ENCODE data around the gene HOXD9.

Gene HOXD9

DNA sequence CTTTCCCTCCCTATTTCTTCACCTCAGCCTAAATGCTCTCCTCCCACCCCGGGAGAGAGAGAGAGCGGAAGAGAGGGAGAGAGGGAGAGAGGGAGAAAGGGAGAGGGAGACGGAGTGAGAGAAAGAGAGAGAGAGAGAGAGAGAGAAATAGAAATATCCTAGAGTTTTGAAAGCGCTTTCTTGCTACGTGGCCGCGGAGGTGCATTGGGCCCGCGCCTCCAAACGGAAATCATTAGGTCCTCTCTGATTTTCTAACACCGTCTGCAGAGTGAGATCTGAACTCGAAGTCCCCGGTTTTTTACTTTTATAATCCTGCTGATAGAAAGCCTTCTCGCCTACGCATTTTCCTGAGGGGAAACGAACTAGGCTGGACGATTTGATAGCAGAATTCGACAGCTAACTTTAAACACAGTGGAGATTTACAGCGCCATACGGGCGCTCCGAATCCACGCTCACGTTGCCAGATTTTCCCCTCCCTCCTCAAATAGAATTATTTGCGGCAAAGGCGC is 37.9 kb upstream of the HOXD9 start:
- Histone ChIP-seq H3K9me2 (replicated peaks; ENCODE audit: low read depth, low read length) (no peaks in the 10 kb centered on the region), H3K36me3 (ENCODE audit: insufficient read depth, low read length) (no peaks in the 10 kb centered on the region), H3K4me3 (ENCODE audit: low read length, poor library complexity, severe bottlenecking) (no peak overlapping the region), H2AFZ (ENCODE audit: low read length) (no peak overlapping the region), H3K9ac (ENCODE audit: low read depth, low read length, poor library complexity, severe bottlenecking) (no peak overlapping the region), H3K4me1 (ENCODE audit: insufficient read depth, low read length, poor library complexity, severe bottlenecking) (no peaks in the 10 kb centered on the region), H3K4me2 (ENCODE audit: low read depth, low read length, poor library complexity, severe bottlenecking) (no peak overlapping the region), H4K20me1 (ENCODE audit: insufficient read depth, low read length, poor library complexity, severe bottlenecking) (no peaks in the 10 kb centered on the region), H3F3A (ENCODE audit: low read depth) (no peaks in the 10 kb centered on the region), H3K27me3 (ENCODE audit: insufficient read depth, low read length, poor library complexity, severe bottlenecking) (no peaks in the 10 kb centered on the region), H3K79me2 (ENCODE audit: insufficient read depth, low read length) (no peaks in the 10 kb centered on the region), H3K9me3 (ENCODE audit: insufficient read depth, low read depth, low read length) (no peaks in the 10 kb centered on the region)
- TF ChIP-seq EZH2phosphoT487 (IDR thresholded peaks at IDR 0.05; ENCODE audit: borderline replicate concordance) (no peak), CTCF (conservative IDR thresholded peaks at IDR 0.05; ENCODE audit: low read length) (no peak)

- Histone ChIP-seq H4K20me1 (ENCODE audit: insufficient read depth, low read length, poor library complexity, severe bottlenecking) (no peaks in the 10 kb centered on the region), H3F3A (ENCODE audit: low read depth) (no peaks in the 10 kb centered on the region), H3K36me3 (ENCODE audit: insufficient read depth, low read length) (no peaks in the 10 kb centered on the region), H3K4me2 (ENCODE audit: low read depth, low read length, poor library complexity, severe bottlenecking) (no peak overlapping the region), H3K4me3 (ENCODE audit: low read length, poor library complexity, severe bottlenecking) (no peak overlapping the region), H3K79me2 (ENCODE audit: insufficient read depth, low read length) (no peaks in the 10 kb centered on the region), H3K27me3 (ENCODE audit: insufficient read depth, low read length, poor library complexity, severe bottlenecking) (no peaks in the 10 kb centered on the region), H3K4me1 (ENCODE audit: insufficient read depth, low read length, poor library complexity, severe bottlenecking) (no peaks in the 10 kb centered on the region), H3K9me2 (replicated peaks; ENCODE audit: low read depth, low read length) (no peaks in the 10 kb centered on the region), H2AFZ (ENCODE audit: low read length) (no peak overlapping the region), H3K9me3 (ENCODE audit: insufficient read depth, low read depth, low read length) (no peaks in the 10 kb centered on the region), H3K9ac (ENCODE audit: low read depth, low read length, poor library complexity, severe bottlenecking) (no peak overlapping the region)
- TF ChIP-seq CTCF (conservative IDR thresholded peaks at IDR 0.05; ENCODE audit: low read length), result no peak
- TF ChIP-seq EZH2phosphoT487 (IDR thresholded peaks at IDR 0.05; ENCODE audit: borderline replicate concordance), result no peak
Observed at GRCh38 chr2:176085120-176085788, 37.3 kb upstream of the HOXD9 start.

DNA sequence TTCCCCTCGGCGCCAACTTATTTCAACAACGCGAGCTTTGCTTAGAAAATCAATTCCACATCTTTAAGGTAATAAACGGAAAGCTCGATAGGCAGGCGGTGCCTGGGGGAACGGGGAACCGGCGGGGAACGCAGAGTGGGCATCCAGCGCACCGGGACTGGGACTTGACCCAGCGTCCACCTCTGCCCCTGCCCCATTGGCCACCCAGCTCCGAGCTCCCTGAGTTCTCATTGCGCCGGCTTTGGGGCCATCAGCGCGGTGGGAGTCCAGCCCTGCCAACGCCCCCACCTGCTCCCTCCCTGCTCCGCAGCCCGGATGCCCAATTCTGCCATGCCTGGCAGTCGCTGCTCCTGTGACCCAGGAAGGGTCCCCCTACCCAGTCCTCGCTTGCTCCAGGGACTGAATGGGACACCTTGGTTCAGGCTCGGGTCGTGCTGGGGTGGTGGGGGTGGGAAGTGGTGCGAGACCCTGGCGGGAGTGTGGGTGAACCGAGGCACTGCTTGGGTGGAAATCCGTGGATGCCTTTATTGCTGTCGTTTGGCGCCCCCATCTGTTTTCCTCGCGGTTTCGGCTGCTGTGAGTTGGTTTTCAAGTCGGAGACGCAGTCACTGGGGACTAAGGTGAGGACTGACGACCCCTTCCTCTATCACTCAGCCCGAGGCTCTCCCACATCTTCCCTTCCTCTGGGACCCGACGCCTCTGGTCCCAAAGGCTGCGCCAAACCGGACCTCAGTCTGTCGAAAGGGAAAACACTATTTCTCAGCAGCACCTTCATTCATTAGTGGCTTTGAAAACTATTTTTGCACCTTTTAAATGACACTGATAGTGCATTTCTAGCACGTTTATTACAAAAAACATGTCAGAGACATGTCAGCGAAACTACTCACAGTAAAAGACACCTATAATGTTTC is 36.4 kb upstream of the HOXD9 start:
- Histone ChIP-seq H2AFZ (ENCODE audit: low read length) (0 out of 2 replicates have a peak overlapping the region, but pooled peaks have one; percentile 58), H4K20me1 (ENCODE audit: insufficient read depth, low read length, poor library complexity, severe bottlenecking) (no peaks in the 10 kb centered on the region), H3K4me3 (ENCODE audit: low read length, poor library complexity, severe bottlenecking) (no peak overlapping the region), H3K9me2 (replicated peaks; ENCODE audit: low read depth, low read length) (no peaks in the 10 kb centered on the region), H3K4me1 (ENCODE audit: insufficient read depth, low read length, poor library complexity, severe bottlenecking) (no peaks in the 10 kb centered on the region), H3K9me3 (ENCODE audit: insufficient read depth, low read depth, low read length) (no peaks in the 10 kb centered on the region), H3K36me3 (ENCODE audit: insufficient read depth, low read length) (no peaks in the 10 kb centered on the region), H3K27me3 (ENCODE audit: insufficient read depth, low read length, poor library complexity, severe bottlenecking) (no peaks in the 10 kb centered on the region), H3K79me2 (ENCODE audit: insufficient read depth, low read length) (no peaks in the 10 kb centered on the region), H3F3A (ENCODE audit: low read depth) (no peaks in the 10 kb centered on the region), H3K9ac (ENCODE audit: low read depth, low read length, poor library complexity, severe bottlenecking) (no peak overlapping the region), H3K4me2 (ENCODE audit: low read depth, low read length, poor library complexity, severe bottlenecking) (no peak overlapping the region)
- TF ChIP-seq CTCF (conservative IDR thresholded peaks at IDR 0.05; ENCODE audit: low read length) (peak; percentile 80), EZH2phosphoT487 (IDR thresholded peaks at IDR 0.05; ENCODE audit: borderline replicate concordance) (no peak)

Data from Loucy (cell line).